H1 (cell line): Measurements from ENCODE around the gene KCNMB4.

Experiments used
- ATF2 ChIP-seq: IDR thresholded peaks from 2 replicates; pipeline ENCODE4 v1.6.1; 2012; ENCODE audit warnings: low read length, inconsistent platforms
- BRCA1 ChIP-seq: IDR thresholded peaks from 2 replicates; pipeline ENCODE4 v1.6.1; 2012; ENCODE audit warnings: low read depth, low read length, improper control_type of control experiment
- CEBPB ChIP-seq: IDR thresholded peaks from 2 replicates; pipeline ENCODE4 v1.6.1; 2012; ENCODE audit warnings: low read depth, low read length
- FOSL1 ChIP-seq: IDR thresholded peaks from 2 replicates; pipeline ENCODE4 v1.6.1; 2011; ENCODE audit warnings: mild to moderate bottlenecking, low read depth, low read length, moderate library complexity; ENCODE audit not compliant: insufficient read depth
- KDM1A ChIP-seq: fragments of 200-600, 300-600 bp; sonication (generic); IDR thresholded peaks from 2 replicates; pipeline ENCODE4 v1.7.1; 2016; ENCODE audit warnings: mild to moderate bottlenecking, low read length, borderline replicate concordance
- POLR2A ChIP-seq, 2 experiments: IDR thresholded peaks; 1 replicate in 1 of 2; 2 replicates in 1 of 2; pipeline ENCODE4 v1.6.1; 2011; ENCODE audit warnings: low read depth in 2 of 2, low read length in 2 of 2, mild to moderate bottlenecking in 2 of 2; ENCODE audit errors: control extremely low read depth in 1 of 2
- POLR2AphosphoS5 ChIP-seq: IDR thresholded peaks from 2 replicates; pipeline ENCODE4 v1.6.1; 2011; ENCODE audit warnings: low read depth, low read length
- TBP ChIP-seq: IDR thresholded peaks from 2 replicates; pipeline ENCODE4 v1.6.1; 2011; ENCODE audit warnings: low read depth, low read length, improper control_type of control experiment
- TEAD4 ChIP-seq: IDR thresholded peaks from 2 replicates; pipeline ENCODE4 v1.6.1; 2012; ENCODE audit warnings: low read depth, low read length, inconsistent platforms, mixed read lengths
- ZNF274 ChIP-seq: IDR thresholded peaks from 2 replicates; pipeline ENCODE4 v1.7.0; 2012; ENCODE audit warnings: low read length, borderline replicate concordance; ENCODE audit errors: extremely low read depth
- TF ChIP-seq, protein P1 (sequence below), 3 experiments: IDR thresholded peaks; 1 replicate in 2 of 3; 2 replicates in 1 of 3; pipeline versions ENCODE4 v1.5.1 to v1.6.1; 2011; ENCODE audit warnings: low read length in 3 of 3, mild to moderate bottlenecking in 3 of 3, inconsistent platforms in 2 of 3, low read depth in 1 of 3, moderate library complexity in 1 of 3; ENCODE audit not compliant: insufficient read depth in 1 of 3; ENCODE audit errors: control extremely low read depth in 1 of 3

DNA sequence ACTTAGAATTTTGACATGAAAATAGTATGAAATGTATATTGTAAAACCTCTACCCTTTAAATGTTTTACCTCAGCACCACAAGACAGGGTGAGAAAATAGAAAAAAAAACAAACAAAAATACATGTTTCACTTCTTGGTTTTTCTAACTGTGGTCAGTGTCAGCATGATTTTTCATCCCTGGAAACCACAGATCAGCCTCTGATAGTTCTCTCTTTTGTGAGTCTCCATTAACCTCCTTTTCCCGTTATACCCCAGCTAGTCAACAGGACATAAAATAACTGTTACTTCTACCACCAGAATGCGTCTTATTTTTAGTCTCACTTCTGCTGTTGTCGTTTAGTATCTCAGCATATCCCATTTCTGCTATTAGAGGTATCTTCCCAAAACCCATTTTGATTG, 48.3 kb upstream of the KCNMB4 start:
- TF ChIP-seq, protein P1, sequence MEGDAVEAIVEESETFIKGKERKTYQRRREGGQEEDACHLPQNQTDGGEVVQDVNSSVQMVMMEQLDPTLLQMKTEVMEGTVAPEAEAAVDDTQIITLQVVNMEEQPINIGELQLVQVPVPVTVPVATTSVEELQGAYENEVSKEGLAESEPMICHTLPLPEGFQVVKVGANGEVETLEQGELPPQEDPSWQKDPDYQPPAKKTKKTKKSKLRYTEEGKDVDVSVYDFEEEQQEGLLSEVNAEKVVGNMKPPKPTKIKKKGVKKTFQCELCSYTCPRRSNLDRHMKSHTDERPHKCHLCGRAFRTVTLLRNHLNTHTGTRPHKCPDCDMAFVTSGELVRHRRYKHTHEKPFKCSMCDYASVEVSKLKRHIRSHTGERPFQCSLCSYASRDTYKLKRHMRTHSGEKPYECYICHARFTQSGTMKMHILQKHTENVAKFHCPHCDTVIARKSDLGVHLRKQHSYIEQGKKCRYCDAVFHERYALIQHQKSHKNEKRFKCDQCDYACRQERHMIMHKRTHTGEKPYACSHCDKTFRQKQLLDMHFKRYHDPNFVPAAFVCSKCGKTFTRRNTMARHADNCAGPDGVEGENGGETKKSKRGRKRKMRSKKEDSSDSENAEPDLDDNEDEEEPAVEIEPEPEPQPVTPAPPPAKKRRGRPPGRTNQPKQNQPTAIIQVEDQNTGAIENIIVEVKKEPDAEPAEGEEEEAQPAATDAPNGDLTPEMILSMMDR (IDR thresholded peaks at IDR 0.05; ENCODE audit: control extremely low read depth in 1 of 3, insufficient read depth in 1 of 3, low read depth in 1 of 3, low read length in 3 of 3): no peak
- TF ChIP-seq TBP (no peak), ZNF274 (no peak), TEAD4 (no peak), BRCA1 (no peak), FOSL1 (no peak), ATF2 (no peak), POLR2AphosphoS5 (no peak), POLR2A (IDR thresholded peaks at IDR 0.05; ENCODE audit: control extremely low read depth in 1 of 2, low read depth in 2 of 2, low read length in 2 of 2) (no peak), CEBPB (no peak), KDM1A (no peak)
